ENCODE data around the gene CCDC148.
"Not testable (repeated sequence)": the region's sequence is repeated elsewhere in the genome, so short reads cannot be mapped to it uniquely, and the experiment has no call there.

CCDC148 gene

DNA sequence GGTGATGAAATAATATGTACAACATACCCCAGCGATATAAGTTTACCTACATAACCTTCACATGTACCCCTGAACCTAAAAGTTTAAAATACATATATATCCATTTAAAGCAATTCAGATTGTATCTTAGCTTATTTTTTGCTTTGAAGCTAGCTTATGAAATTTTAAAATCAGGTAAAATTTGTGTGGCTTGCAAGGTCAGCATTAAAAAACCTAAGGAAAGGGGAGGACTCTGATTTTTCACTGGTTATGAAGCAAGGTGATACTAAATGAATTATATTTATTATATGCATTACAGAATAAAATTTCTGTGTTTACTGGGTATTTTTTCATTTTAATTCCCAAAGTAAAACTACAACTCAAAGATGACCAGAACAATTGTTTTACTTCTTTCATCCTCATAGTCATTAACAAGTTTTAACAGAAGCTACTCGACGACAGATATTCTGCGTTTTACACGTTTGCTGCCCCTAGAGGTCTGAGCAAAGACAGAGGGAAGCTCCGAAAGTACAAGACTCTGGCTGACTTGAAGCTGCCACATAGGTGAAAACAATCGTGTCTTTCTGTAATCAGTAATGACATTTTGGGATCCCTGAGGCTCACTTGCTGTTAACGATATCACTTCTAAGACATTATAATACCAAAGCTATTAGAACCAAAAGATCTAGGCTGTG lies 17.3 kb upstream of the CCDC148 start:
- Histone ChIP-seq H3K36me3 (peaks cover 11% of the 10 kb centered on the region), H3K4me1 (ENCODE audit: control insufficient read depth in 1 of 2, insufficient read depth in 1 of 2, low read depth in 1 of 2, low read length in 1 of 2) (no peaks in the 10 kb centered on the region), H3K9me3 (no peaks in the 10 kb centered on the region), H3K4me3 (ENCODE audit: low read depth in 1 of 2, low read length in 1 of 2) (no peak overlapping the region), H3K27ac (no peak overlapping the region), H3K27me3 (no peaks in the 10 kb centered on the region)
- TF ChIP-seq, protein P1, sequence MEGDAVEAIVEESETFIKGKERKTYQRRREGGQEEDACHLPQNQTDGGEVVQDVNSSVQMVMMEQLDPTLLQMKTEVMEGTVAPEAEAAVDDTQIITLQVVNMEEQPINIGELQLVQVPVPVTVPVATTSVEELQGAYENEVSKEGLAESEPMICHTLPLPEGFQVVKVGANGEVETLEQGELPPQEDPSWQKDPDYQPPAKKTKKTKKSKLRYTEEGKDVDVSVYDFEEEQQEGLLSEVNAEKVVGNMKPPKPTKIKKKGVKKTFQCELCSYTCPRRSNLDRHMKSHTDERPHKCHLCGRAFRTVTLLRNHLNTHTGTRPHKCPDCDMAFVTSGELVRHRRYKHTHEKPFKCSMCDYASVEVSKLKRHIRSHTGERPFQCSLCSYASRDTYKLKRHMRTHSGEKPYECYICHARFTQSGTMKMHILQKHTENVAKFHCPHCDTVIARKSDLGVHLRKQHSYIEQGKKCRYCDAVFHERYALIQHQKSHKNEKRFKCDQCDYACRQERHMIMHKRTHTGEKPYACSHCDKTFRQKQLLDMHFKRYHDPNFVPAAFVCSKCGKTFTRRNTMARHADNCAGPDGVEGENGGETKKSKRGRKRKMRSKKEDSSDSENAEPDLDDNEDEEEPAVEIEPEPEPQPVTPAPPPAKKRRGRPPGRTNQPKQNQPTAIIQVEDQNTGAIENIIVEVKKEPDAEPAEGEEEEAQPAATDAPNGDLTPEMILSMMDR (IDR thresholded peaks at IDR 0.05) = no peak

DNA sequence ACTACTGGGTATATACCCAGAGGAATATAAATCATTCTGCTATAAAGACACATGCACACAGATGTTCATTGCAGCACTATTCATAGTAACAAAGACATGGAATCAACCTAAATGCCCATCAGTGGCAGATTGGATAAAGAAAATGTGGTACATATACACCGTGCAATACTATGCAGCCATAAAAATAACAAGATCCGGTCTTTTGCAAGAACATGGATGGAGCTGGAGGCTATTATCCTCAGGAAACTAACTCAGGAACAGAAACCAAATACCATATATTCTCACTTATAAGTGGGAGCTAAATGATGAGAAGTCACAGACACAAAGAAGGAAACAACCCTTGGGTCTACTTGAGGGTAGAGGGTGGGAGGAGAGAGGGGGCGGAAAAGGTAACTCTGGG lies 16.7 kb upstream of the CCDC148 start:
- not testable (repeated sequence) for H3K4me3 ChIP-seq (ENCODE audit: low read depth in 1 of 2, low read length in 1 of 2); H3K9me3 ChIP-seq; H3K27me3 ChIP-seq; H3K4me1 ChIP-seq (ENCODE audit: control insufficient read depth in 1 of 2, insufficient read depth in 1 of 2, low read depth in 1 of 2, low read length in 1 of 2); H3K27ac ChIP-seq
- peaks cover 11% of the 10 kb centered on the region for H3K36me3 ChIP-seq

DNA sequence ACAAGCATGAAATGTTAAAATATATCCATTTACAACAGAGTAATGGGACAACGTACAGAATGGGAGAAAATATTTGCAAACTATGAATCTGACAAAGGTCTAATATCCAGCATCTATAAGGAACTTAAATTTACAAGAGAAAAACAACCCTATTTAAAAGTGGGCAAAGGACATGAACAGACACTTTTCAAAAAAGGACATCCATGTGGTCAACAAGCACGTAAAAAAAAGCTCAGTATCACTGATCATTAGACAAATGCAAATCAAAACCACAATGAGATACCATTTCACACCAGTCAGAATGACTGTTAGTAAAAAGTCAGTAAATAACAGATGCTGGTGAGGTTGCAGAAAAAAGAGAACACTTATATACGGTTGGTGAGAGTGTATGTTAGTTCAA lies 16.3 kb upstream of the CCDC148 start:
- H3K36me3 ChIP-seq = peaks cover 11% of the 10 kb centered on the region
- H3K27ac ChIP-seq; H3K27me3 ChIP-seq; H3K4me3 ChIP-seq (ENCODE audit: low read depth in 1 of 2, low read length in 1 of 2); H3K9me3 ChIP-seq; H3K4me1 ChIP-seq (ENCODE audit: control insufficient read depth in 1 of 2, insufficient read depth in 1 of 2, low read depth in 1 of 2, low read length in 1 of 2): not testable (repeated sequence)

DNA sequence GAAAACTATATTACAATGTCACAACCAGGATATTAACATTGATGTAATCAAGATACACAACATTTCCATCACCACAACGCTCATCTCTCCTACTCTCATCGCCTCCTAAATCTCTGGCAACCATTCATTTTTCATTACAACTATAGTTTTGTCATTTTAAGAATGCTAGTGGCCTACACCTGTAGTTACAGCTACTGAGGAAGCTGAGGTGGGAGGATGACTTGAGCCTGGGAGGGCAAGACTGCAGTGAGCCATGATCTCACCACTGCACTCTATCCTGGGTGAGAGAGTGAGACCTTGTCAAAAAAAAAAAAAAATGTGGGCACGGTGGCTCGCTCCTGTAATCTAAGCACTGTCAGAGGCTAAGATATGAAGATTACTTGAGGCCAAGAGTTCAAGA lies 10.7 kb upstream of the CCDC148 start:
- Histone ChIP-seq H3K27ac (no peak overlapping the region), H3K27me3 (no peaks in the 10 kb centered on the region), H3K9me3 (no peaks in the 10 kb centered on the region), H3K4me1 (ENCODE audit: control insufficient read depth in 1 of 2, insufficient read depth in 1 of 2, low read depth in 1 of 2, low read length in 1 of 2) (peaks cover 0 to 8% of the 10 kb centered on the region in 2 experiments), H3K36me3 (no peaks in the 10 kb centered on the region), H3K4me3 (ENCODE audit: low read depth in 1 of 2, low read length in 1 of 2) (no peak overlapping the region)
- TF ChIP-seq, protein P1 (IDR thresholded peaks at IDR 0.05) = no peak

DNA sequence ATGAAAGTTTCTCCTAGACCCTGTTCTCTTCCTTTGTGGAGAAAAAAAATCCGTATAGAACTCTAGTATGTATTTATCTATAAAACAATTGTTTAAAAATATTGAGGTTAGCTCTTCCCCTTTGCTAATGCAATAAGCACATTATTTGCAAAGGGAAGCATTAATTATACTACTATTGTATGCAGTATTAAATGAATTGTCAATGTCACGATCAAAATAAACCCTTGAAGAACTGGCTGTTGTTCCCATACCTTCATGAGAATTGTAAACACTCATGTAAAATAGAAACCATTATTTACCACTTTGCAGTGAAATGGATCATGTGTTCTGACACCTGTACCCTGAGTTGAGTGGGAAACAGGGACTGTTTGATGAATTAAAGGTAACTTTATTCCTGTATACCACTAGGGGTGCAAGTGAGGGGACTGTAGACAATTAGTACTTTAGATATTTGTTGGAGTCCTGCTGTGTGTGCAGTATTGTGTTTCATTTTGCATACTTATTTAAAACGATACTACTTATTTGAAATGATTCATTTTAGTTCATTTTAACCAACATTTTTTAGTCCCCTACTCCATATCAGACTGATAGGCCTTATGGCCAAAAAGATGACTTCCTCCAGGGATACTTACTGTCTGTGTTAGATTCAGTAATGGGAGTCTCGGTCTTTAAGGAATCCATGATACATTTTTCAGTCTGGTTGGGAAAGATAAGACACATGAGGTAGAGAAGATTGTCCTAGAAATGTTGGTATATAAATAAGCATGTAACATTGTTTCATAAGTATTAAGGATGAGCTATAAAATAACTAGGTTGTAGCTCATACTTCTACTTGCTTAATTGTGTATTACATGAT lies 8.1 kb upstream of the CCDC148 start:
- Histone ChIP-seq H3K27ac (no peak overlapping the region), H3K9me3 (no peaks in the 10 kb centered on the region), H3K27me3 (no peaks in the 10 kb centered on the region), H3K4me1 (ENCODE audit: control insufficient read depth in 1 of 2, insufficient read depth in 1 of 2, low read depth in 1 of 2, low read length in 1 of 2) (peaks cover 10 to 23% of the 10 kb centered on the region in 2 experiments), H3K4me3 (ENCODE audit: low read depth in 1 of 2, low read length in 1 of 2) (no peak overlapping the region), H3K36me3 (no peaks in the 10 kb centered on the region)
- TF ChIP-seq, protein P1 (IDR thresholded peaks at IDR 0.05) = no peak

DNA sequence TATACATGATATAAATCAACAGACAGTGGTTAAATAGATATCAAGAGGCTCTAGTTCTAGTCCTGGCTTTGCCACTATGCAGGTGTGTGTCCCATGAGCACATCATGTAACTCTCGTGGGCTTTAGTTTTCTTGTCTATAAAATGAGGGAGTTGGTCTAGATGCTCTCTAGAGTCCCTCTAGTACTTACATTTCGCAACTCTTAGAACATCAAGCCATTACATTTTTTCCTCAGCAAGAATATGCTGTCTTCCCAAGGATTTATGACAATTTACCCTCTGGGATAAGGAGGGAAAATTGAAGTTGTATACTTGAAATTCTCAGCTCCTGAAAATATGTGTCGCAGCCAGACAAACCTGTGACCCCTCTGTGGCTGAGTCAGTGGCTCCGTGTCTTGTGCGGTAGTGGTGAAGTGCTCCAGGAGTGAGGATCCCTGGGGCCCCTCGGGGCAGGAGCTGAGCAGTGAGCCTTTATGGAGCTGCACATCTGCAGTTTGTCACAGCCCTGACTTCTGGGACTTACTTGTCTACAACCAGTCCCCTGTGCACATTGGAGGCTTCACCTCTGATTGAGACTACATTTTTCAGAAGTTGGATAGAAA lies 7.0 kb upstream of the CCDC148 start:
- Histone ChIP-seq H3K4me1 (ENCODE audit: control insufficient read depth in 1 of 2, insufficient read depth in 1 of 2, low read depth in 1 of 2, low read length in 1 of 2) (peaks cover 21 to 34% of the 10 kb centered on the region in 2 experiments), H3K9me3 (no peaks in the 10 kb centered on the region), H3K4me3 (ENCODE audit: low read depth in 1 of 2, low read length in 1 of 2) (no peak overlapping the region), H3K27me3 (no peaks in the 10 kb centered on the region), H3K27ac (no peak overlapping the region), H3K36me3 (no peaks in the 10 kb centered on the region)
- TF ChIP-seq, protein P1 (IDR thresholded peaks at IDR 0.05) = no peak
